Pancreas (tissue), 10 donors: Measurements from ENCODE around the gene PMEPA1. TPM values are rescaled to one million over a fixed set of nuclear protein-coding genes. Genes with fewer than 3 reads are reported as not detected.

ENCODE experiments used
- ATAC-seq, 4 donors: fragments of 200-7000 bp; cut with Tn5 transposase; one replicate each; pipeline versions ENCODE4 v1.8.0 to v1.9.1; 2020; ENCODE audit warnings: mild to moderate bottlenecking in 4 of 4, moderate library complexity in 4 of 4
- DNase-seq, 6 donors: peaks; one replicate each; pipeline ENCODE4 v3.0.0-alpha.2; 2020
- FAIRE-seq: peaks from 2 replicates; lab custom pipeline; 2012; peaks lifted over from hg19 to GRCh38; lab: Jason Lieb, UNC
- H3K27ac ChIP-seq, 4 donors: fragments of 200-600 bp; sonication (generic); 1 replicate in 3 of 4; 2 replicates in 1 of 4; pipeline versions ENCODE4 v1.5.0 to v1.8.0; 2020
- H3K27me3 ChIP-seq, 4 donors: fragments of 200-600 bp; one replicate each; pipeline ENCODE4 v1.8.0; 2021
- H3K36me3 ChIP-seq, 3 donors: fragments of 200-600 bp; sonication (generic) in 1 of 3; one replicate each; pipeline versions ENCODE4 v1.5.0 to v1.8.0; 2020 to 2021
- H3K4me1 ChIP-seq, 3 donors: fragments of 200-600 bp; one replicate each; pipeline ENCODE4 v1.8.0; 2021
- H3K4me3 ChIP-seq, 4 donors: fragments of 200-600 bp; sonication (generic) in 2 of 4; one replicate each; pipeline versions ENCODE4 v1.5.0 to v1.8.0; 2020 to 2021
- H3K9me3 ChIP-seq, 4 donors: fragments of 200-600 bp; one replicate each; pipeline ENCODE4 v1.8.0; 2021
- CTCF ChIP-seq, 4 donors: fragments of 200-600 bp; sonication (generic) in 3 of 4; IDR thresholded peaks; one replicate each; pipeline versions ENCODE4 v1.5.0 to v1.8.0; 2021; ENCODE audit warnings: antibody characterized with exemption in 4 of 4
- WGBS, 2 donors: extraction: QIAGEN DNeasy Blood & Tissue Kit; methylation state at CpG; one replicate each; pipeline ENCODE4 v1.1.7; 2013; 5-methylcytosine and 5-hydroxymethylcytosine counted together
- intact Hi-C, 3 donors: fragments of 100-400 bp; cut with DNase I; formaldehyde crosslinking; loops; one replicate each; pipeline versions ENCODE4 v1.11.1 to v1.14.2; 2022
- polyA plus RNA-seq, 2 donors: library from polyadenylated mRNA; stranded (reverse); fragments of 200-250 nt; gene quantifications; one replicate each; pipeline ENCODE4 v1.2.3, GENCODE V29; 2013
- total RNA-seq, 6 donors: library from RNA; stranded (reverse); fragmentation: NEBNext Ultra II Directional in 4 of 6; extraction: Animal tissue kit (Norgen Biotek cat#: 25700) in 4 of 6; gene quantifications; one replicate each; pipeline versions ENCODE4 v1.2.1 to v1.2.4, GENCODE V29; 2021 to 2023
- donor health status: healthy with polysubstance abuse.
- donor health status: DM: no; HTN: no; CAD: no; lungs with moderate emphysema.
- donor health status: DM: no; HTN: no; CAD: no.
- donor health status: control.
- donor health status: control.
- donor health status: Bipolar disorder and iron deficiency.
- donor health status: DM: yes; HTN: yes; CAD: no.
- donor health status: DM: no; HTN: no; CAD: no.
- donor health status: DM: no; HTN: no; CAD: no.
- donor health status: DM: yes; HTN: yes; CAD: no.

PMEPA1 gene
- total and polyA plus RNA-seq, 8 donors, result 24.8 to 98.2 (median 33.6) TPM

GRCh38 chr20:57671662-57672061, 38.2 kb downstream of the PMEPA1 start:
- no peak for ATAC-seq
- 79% methylated on average over 4 of the region's 4 CpGs for WGBS, 2 donors
- H3K27ac ChIP-seq, result no peak overlapping the region
- no peak for DNase-seq
- intact Hi-C loops, result no loop called here
- H3K4me3 ChIP-seq, result no peak overlapping the region
- no peak for TF ChIP-seq CTCF (IDR thresholded peaks at IDR 0.05)
- no peak for FAIRE-seq
- no peaks in the 10 kb centered on the region for H3K4me1 ChIP-seq
- no peaks in the 10 kb centered on the region for H3K36me3 ChIP-seq
- no peaks in the 10 kb centered on the region for H3K9me3 ChIP-seq
- H3K27me3 ChIP-seq, result no peaks in the 10 kb centered on the region

DNA sequence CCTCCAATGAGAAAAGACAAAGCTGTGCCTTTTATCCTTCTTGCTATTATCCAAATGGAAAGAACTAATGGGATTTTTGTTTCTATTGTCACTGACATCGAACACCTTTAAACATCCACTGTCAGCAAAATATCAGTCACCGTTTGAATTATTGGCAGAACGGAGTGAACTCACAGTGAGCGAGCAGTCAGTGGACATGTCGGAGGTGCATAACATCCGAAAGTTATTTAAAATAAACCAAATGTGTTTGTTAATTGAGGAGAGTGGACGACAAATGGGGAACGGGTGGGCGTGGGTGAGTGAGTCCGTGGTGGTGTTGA, 38.8 kb downstream of the PMEPA1 start:
- ATAC-seq, result no peak
- 86% methylated on average over 10 of the region's 10 CpGs for WGBS, 2 donors
- no peak for FAIRE-seq

GRCh38 chr20:57670288-57671071, 39.3 kb downstream of the PMEPA1 start:
- no peaks in the 10 kb centered on the region for H3K4me1 ChIP-seq
- H3K4me3 ChIP-seq, result no peak overlapping the region
- DNase-seq, result no peak
- FAIRE-seq, result no peak
- no peaks in the 10 kb centered on the region for H3K9me3 ChIP-seq
- TF ChIP-seq CTCF (IDR thresholded peaks at IDR 0.05), result no peak
- H3K36me3 ChIP-seq, result no peaks in the 10 kb centered on the region
- intact Hi-C loops, result no loop called here
- H3K27ac ChIP-seq, result no peak overlapping the region
- WGBS, 2 donors, result 64 to 71% methylated on average over 21 of the region's 21 CpGs
- ATAC-seq, result peak in 3 of 4 donors; percentile 27 to 38 (median 32)
- H3K27me3 ChIP-seq, result no peaks in the 10 kb centered on the region

More for the DNA sequence above, 38.8 kb downstream of the PMEPA1 start:
- no peaks in the 10 kb centered on the region for H3K4me1 ChIP-seq
- no peaks in the 10 kb centered on the region for H3K36me3 ChIP-seq
- no peak for TF ChIP-seq CTCF (IDR thresholded peaks at IDR 0.05)
- H3K9me3 ChIP-seq, result no peaks in the 10 kb centered on the region
- no peak overlapping the region for H3K4me3 ChIP-seq
- H3K27ac ChIP-seq, result no peak overlapping the region
- DNase-seq, result no peak
- no peaks in the 10 kb centered on the region for H3K27me3 ChIP-seq
- intact Hi-C loops, result no loop called here

- Histone ChIP-seq H3K27ac (no peak overlapping the region), H3K27me3 (no peaks in the 10 kb centered on the region), H3K4me1 (no peaks in the 10 kb centered on the region), H3K36me3 (no peaks in the 10 kb centered on the region), H3K4me3 (no peak overlapping the region), H3K9me3 (no peaks in the 10 kb centered on the region)
- no peak for TF ChIP-seq CTCF (IDR thresholded peaks at IDR 0.05)
- DNase-seq (no peak), ATAC-seq (no peak), FAIRE-seq (no peak)
- intact Hi-C loops, result no loop called here
- WGBS, 2 donors, result 86 to 88% methylated on average over 8 of the region's 8 CpGs
These were observed 40.2 kb downstream of the PMEPA1 start for GRCh38 chr20:57669632-57670031.
